ENCODE measurements around the gene NIP7.
"Not testable (repeated sequence)": the region's sequence is repeated elsewhere in the genome, so short reads cannot be mapped to it uniquely, and the experiment has no call there.

NIP7 gene

GRCh38 chr16:69348222-69348621 is 8.7 kb downstream of the NIP7 start:
- no peak for DNase-seq

DNA sequence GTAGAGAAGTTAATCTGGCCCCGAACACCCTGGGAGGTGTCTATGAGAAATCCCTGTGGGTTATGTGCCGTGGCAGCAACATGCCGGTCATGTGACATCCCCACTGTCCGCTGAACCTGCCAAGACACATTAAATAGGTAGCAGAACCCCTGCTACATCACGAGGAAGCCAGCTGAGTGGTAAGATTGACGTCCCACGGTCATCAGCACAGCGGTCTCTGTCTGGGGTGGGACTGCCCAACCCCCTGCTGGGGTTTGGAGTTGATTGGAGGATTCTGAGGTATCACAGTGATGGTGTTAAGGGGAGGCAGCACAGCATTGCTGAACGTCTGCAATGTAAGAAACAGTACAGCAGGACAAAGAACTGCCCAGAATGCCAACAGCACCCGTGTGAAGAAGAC is 10.0 kb downstream of the NIP7 start:
- no peak for DNase-seq

GRCh38 chr16:69350536-69351133 is 11.1 kb downstream of the NIP7 start:
- DNase-seq = no peak

- DNase-seq = no peak
Observed at GRCh38 chr16:69351309-69352027, 11.9 kb downstream of the NIP7 start, which contains the start of gene TMED6. Gene TMED6 (minus strand): TSS chr16:69351786. CDS start chr16:69351753, 33 bp downstream.

DNA sequence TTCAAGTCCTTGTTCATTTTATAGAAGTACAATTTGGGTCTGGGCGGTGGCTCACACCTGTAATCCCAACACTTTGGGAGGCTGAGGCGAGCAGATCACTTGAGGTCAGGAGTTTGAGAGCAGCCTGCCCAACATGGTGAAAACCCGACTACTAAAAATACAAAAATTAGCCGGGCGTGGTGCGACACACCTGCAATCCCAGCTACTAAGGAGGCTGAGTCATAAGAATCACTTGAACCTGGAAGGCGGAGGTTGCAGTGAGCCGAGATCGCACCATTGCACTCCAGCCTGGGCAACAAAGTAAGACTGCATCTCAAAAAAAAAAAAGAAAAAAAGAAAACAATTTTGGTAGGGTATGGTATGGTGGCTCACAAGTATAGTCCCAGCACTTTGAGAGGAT is 20.5 kb downstream of the NIP7 start:
- DNase-seq = not testable (repeated sequence)

GRCh38 chr16:69363281-69363717 is 23.7 kb downstream of the NIP7 start:
- no peak for DNase-seq

DNA sequence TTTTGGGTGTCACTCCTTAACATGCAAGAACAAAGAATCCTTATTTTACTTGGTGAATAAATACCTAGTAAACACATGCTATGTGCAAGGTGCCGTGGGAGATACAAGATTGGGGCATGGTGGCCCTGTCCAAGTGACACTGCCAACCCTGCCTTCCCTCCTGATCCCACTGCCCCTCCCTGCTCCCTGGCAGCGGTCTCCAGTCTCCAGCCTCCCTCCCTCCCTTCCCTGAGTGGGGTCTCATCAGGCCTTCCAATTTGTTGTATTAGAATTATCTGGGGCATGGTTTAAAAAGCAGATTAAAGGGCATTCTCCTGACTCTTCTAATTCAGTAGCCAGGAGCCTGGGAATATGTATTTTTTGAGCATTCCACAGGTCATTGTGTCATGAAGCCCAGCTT is 24.5 kb downstream of the NIP7 start:
- DNase-seq = no peak

GRCh38 chr16:69365901-69366300 is 26.3 kb downstream of the NIP7 start:
- DNase-seq = no peak

GRCh38 chr16:69366431-69366830 is 26.9 kb downstream of the NIP7 start:
- DNase-seq = no peak

- no peak for DNase-seq
Observed at GRCh38 chr16:69367980-69368379, 28.4 kb downstream of the NIP7 start.

GRCh38 chr16:69368866-69369265 is 29.3 kb downstream of the NIP7 start:
- DNase-seq = no peak

DNA sequence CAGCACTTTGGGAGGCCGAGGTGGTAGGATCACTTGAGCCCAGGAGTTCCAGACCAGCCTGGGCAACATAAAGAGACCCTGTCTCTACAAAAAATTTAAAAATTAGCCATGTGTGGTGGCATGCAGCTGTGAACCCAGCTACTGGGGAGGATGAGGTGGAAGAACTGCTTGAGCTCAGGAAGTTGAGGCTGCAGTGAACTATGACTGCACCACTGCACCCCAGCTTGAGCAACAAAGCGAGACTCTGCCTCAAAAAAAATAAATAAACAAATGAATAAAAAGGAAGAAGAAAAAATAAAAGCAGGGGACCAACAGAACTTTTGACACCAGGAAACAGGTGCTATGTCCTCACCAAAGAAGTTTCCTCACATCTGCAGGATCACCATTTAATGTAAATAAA is 32.0 kb downstream of the NIP7 start:
- no peak for DNase-seq

GRCh38 chr16:69373019-69373418 is 33.4 kb downstream of the NIP7 start:
- DNase-seq = no peak

DNA sequence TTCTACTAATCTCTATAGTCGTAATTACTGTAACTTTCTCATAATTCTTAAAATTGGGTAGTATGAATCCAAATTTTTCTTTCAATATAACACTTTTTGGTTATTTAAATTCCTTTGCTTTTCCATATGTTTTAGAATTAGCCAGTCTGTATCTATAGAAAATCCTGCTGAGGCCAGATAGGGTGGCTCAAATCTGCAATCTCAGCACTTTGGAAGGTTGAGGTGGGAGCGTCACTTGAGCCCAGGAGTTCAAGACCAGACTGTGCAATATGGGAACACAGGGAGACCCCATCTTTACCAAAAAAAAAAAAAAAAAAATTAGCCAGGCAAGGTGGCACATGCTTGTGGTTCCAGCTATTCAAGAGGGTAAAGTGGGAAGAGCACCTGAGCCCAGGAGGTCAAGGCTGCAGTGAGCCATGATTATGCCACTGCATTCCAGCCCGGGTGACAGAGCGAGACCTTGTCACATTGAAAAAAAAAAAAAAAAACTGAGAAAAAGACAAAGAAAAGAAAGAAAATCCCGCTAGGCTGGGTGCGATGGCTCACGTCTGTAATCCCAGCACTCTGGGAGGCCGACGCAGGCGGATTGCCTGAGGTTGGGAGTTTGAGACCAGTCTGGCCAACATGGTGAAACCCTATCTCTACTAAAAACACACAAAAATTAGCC is 37.0 kb downstream of the NIP7 start:
- no peak for DNase-seq

DNA sequence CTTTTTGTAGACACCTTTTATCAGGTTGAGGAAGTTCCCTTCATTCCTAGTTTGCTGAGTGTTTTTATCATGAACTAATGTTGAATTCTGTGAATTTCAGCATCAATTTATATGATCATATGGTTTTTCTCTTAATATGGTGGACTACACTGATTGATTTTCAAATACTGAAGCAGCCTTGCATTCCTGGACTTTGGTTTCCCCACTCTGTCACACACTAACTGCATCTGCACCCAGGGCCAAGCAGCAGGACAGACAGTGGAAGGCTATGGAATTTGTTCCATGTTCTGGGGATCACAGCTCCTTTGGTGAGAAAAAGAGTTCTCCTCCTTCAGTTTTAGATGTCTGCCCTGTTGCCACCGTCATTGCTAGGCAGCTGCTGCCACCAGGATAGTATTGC is 38.5 kb downstream of the NIP7 start:
- DNase-seq = no peak

DNA sequence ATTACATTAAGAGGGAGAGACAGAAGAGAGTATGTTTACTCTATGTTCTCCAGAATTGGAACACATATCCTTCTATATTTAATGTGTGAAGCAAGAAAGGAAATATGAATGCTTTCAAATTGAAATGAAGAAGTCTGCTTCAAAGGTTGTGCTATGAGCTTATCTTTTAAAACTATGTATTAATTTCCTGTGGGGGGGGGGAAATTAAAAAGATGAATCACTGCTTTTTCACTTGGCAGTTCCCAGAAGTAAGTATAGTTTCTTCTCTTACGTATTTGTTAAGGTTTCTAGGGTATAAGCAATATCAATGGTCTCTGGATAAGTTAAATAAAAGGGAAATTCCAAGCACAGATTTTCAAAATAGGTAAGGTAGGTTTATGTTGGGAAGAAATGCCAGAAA is 39.2 kb downstream of the NIP7 start:
- no peak for DNase-seq

- DNase-seq = no peak
Observed at GRCh38 chr16:69381231-69381630, 41.7 kb downstream of the NIP7 start.

DNA sequence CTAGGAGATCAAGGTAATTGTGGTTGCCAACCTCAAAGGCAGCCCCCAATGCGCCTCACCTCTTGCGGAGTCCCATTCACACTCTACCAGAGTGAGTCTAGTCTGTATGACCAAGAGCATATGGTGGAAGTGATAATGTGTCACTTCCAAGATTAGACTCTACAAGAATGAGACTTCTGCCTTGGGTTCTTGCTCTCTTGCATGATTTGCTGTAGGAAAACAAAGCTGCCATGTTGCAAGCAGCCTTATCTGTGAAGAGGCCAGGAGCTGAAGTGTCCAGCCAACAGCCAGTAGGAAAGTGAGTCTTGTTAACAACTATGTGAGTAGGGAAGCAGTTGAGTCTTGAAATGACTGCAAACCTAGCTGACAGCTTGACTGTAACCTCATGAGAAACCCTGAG is 42.8 kb downstream of the NIP7 start:
- no peak for DNase-seq

DNA sequence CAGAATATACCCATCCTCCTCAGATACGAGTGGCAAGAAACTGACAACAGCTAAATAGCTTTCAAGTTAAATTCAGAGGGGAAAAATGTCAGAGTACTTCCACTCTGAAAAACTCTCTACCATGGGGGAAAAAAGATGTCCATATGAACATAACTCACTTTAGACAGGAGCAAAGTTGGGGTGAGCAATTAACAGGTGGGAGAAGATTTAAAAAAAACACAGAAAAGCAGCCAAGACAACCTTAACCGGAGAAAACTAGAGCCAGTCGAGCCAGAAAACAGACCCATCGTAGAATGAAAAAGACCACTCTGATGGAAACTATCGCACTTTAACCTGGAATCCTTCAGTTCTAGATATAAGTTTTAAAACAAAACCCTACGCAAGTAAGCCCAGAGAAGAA is 45.4 kb downstream of the NIP7 start:
- DNase-seq = no peak

DNA sequence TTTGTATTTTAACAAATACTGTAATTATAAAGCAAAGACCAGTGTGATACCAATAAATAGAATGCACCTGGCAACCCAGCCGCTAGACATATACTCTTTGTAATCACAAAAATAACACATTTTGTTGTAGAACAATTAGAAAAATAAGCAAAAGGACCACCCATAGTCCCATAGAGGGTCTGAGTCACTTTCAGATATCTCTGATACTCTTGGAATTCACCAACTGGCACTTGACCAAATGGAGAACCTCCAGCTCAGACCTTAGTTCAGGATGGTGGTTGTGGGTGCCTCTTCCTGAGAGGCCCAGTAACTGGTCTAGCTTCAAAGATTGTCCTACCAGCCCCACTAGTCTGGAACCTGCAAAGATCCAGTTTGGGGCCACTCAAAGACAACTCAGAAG is 47.0 kb downstream of the NIP7 start:
- DNase-seq = no peak

Measured in NCI-H748 treated with DMSO at 0.1 percent for 48 hours (cell line).